Gastroesophageal sphincter (tissue), 4 donors: ENCODE results near the gene LEFTY2. TPM values are rescaled to one million over a fixed set of nuclear protein-coding genes. Genes with fewer than 3 reads are reported as not detected.
"Not testable (repeated sequence)": the region's sequence is repeated elsewhere in the genome, so short reads cannot be mapped to it uniquely, and the experiment has no call there.

ENCODE experiments used
- ATAC-seq: fragments of 150-250 bp; one replicate; pipeline ENCODE4 v1.9.1; 2016; ENCODE audit warnings: mild to moderate bottlenecking, moderate library complexity
- H3K27ac ChIP-seq, 4 donors: fragments of 200-600 bp; sonication (generic) in 3 of 4; 1 replicate in 3 of 4; 2 replicates in 1 of 4; pipeline ENCODE4 v1.5.1; 2016 to 2019
- H3K27me3 ChIP-seq: fragments of 200-600 bp; sonication (generic); one replicate; pipeline ENCODE4 v1.5.1; 2019
- H3K36me3 ChIP-seq, 2 donors: fragments of 200-600 bp; sonication (generic); one replicate each; pipeline ENCODE4 v1.5.1; 2019; ENCODE audit warnings: control low read depth in 1 of 2
- H3K4me1 ChIP-seq, 3 donors: fragments of 200-600 bp; sonication (generic); 1 replicate in 2 of 3; 2 replicates in 1 of 3; pipeline ENCODE4 v1.5.1; 2016 to 2019; ENCODE audit warnings: control low read depth in 2 of 3
- H3K4me3 ChIP-seq, 2 donors: fragments of 200-600 bp; sonication (generic); one replicate each; pipeline ENCODE4 v1.5.1; 2019; ENCODE audit warnings: mild to moderate bottlenecking in 1 of 2, moderate library complexity in 1 of 2
- H3K9me3 ChIP-seq, 3 donors: fragments of 200-600 bp; sonication (generic); one replicate each; pipeline ENCODE4 v1.5.1; 2017 to 2019; ENCODE audit warnings: control low read depth in 2 of 3
- CTCF ChIP-seq, 4 experiments: fragments of 200-600 bp in 2 of 4; fragments of 450-650 bp in 2 of 4; sonication (generic) in 1 of 4; IDR thresholded peaks; one replicate each; pipeline ENCODE4 v1.5.1; 2017 to 2019; ENCODE audit warnings: antibody characterized with exemption in 4 of 4, mild to moderate bottlenecking in 2 of 4, moderate library complexity in 2 of 4
- EP300 ChIP-seq: sonication (generic); formaldehyde crosslinking; IDR thresholded peaks from one replicate; pipeline ENCODE4 v1.6.1; 2017; ENCODE audit warnings: antibody characterized with exemption, mild to moderate bottlenecking
- POLR2A ChIP-seq, 2 donors: fragments of 450-650 bp; IDR thresholded peaks; one replicate each; pipeline ENCODE4 v1.6.1; 2017; ENCODE audit warnings: antibody characterized with exemption in 2 of 2, mild to moderate bottlenecking in 2 of 2, moderate library complexity in 1 of 2
- POLR2AphosphoS5 ChIP-seq: sonication (generic); formaldehyde crosslinking; IDR thresholded peaks from one replicate; pipeline ENCODE4 v1.6.1; 2017; ENCODE audit warnings: antibody characterized with exemption
- WGBS, 2 donors: methylation state at CpG; one replicate each; pipeline ENCODE4 v1.1.5; 2018; ENCODE audit warnings: low coverage in 1 of 2; 5-methylcytosine and 5-hydroxymethylcytosine counted together
- total RNA-seq, 4 donors: library from RNA; depleted of rRNA; stranded (reverse); fragments of >200 nt; gene quantifications; one replicate each; pipeline ENCODE4 v1.1.0, GENCODE V29; 2016

LEFTY2 gene
- total RNA-seq, 4 donors from 2014 or later, result 1.1 TPM; not detected in 3

GRCh38 chr1:225979421-225979820 lies 38.4 kb upstream of the LEFTY2 start:
- no peak overlapping the region for H3K27ac ChIP-seq
- 100% methylated on average over 1 of the region's 1 CpG; no CpG with 5 or more reads in 1 of the 2 donors for WGBS, 2 donors
- H3K4me3 ChIP-seq, result no peak overlapping the region
- ATAC-seq, result no peak
- peaks cover 0 to 3% (median 0%) of the 10 kb centered on the region in 3 donors for H3K4me1 ChIP-seq
- no peaks in the 10 kb centered on the region for H3K27me3 ChIP-seq
- peaks cover 0 to 5% (median 0%) of the 10 kb centered on the region in 3 donors for H3K9me3 ChIP-seq
- TF ChIP-seq EP300 (no peak), CTCF (IDR thresholded peaks at IDR 0.05) (no peak), POLR2A (IDR thresholded peaks at IDR 0.05) (no peak), POLR2AphosphoS5 (no peak)
- H3K36me3 ChIP-seq, result peaks cover 0 to 74% of the 10 kb centered on the region in 2 donors

- no peak for ATAC-seq
- peaks cover 0 to 62% of the 10 kb centered on the region in 2 donors for H3K36me3 ChIP-seq
- peaks cover 0 to 3% (median 0%) of the 10 kb centered on the region in 3 donors for H3K4me1 ChIP-seq
These were observed 37.1 kb upstream of the LEFTY2 start for GRCh38 chr1:225977937-225978748.

GRCh38 chr1:225975146-225975545 lies 34.1 kb upstream of the LEFTY2 start:
- not testable (repeated sequence) for H3K27ac ChIP-seq

More at GRCh38 chr1:225977937-225978748, 37.1 kb upstream of the LEFTY2 start:
- TF ChIP-seq POLR2AphosphoS5 (no peak), POLR2A (IDR thresholded peaks at IDR 0.05) (no peak), CTCF (IDR thresholded peaks at IDR 0.05) (no peak), EP300 (no peak)
- no peak overlapping the region for H3K4me3 ChIP-seq
- H3K27ac ChIP-seq, result no peak overlapping the region
- H3K9me3 ChIP-seq, result peaks cover 0 to 5% (median 0%) of the 10 kb centered on the region in 3 donors
- 80 to 85% methylated on average over 5 to 15 of the region's 15 CpGs for WGBS, 2 donors
- H3K27me3 ChIP-seq, result no peaks in the 10 kb centered on the region

GRCh38 chr1:225974454-225974853 lies 33.4 kb upstream of the LEFTY2 start:
- 79 to 93% methylated on average over 3 of the region's 10 CpGs for WGBS, 2 donors

More at GRCh38 chr1:225975146-225975545, 34.1 kb upstream of the LEFTY2 start:
- H3K4me3 ChIP-seq, ATAC-seq, H3K4me1 ChIP-seq, H3K27me3 ChIP-seq, H3K9me3 ChIP-seq: not testable (repeated sequence)
- WGBS, 2 donors, result 83 to 89% methylated on average over 3 to 5 of the region's 12 CpGs
- H3K36me3 ChIP-seq, result peaks cover 0 to 33% of the 10 kb centered on the region in 2 donors

GRCh38 chr1:225973158-225973557 lies 32.1 kb upstream of the LEFTY2 start:
- no peak for ATAC-seq
- 58 to 69% methylated on average over 3 to 5 of the region's 5 CpGs for WGBS, 2 donors

More at GRCh38 chr1:225974454-225974853, 33.4 kb upstream of the LEFTY2 start:
- H3K9me3 ChIP-seq, result no peaks in the 10 kb centered on the region
- H3K27me3 ChIP-seq, result no peaks in the 10 kb centered on the region
- peaks cover 0 to 26% of the 10 kb centered on the region in 2 donors for H3K36me3 ChIP-seq
- H3K4me3 ChIP-seq, result no peak overlapping the region
- peak; percentile 16 for ATAC-seq
- peaks cover 0 to 3% (median 0%) of the 10 kb centered on the region in 3 donors for H3K4me1 ChIP-seq
- TF ChIP-seq EP300 (no peak), POLR2AphosphoS5 (no peak), POLR2A (IDR thresholded peaks at IDR 0.05) (no peak), CTCF (IDR thresholded peaks at IDR 0.05) (no peak)
- no peak overlapping the region for H3K27ac ChIP-seq

More at GRCh38 chr1:225973158-225973557, 32.1 kb upstream of the LEFTY2 start:
- peaks cover 0 to 15% of the 10 kb centered on the region in 2 donors for H3K36me3 ChIP-seq
- TF ChIP-seq CTCF (IDR thresholded peaks at IDR 0.05), result no peak
- no peak for TF ChIP-seq POLR2AphosphoS5
- no peak for TF ChIP-seq POLR2A (IDR thresholded peaks at IDR 0.05)
- TF ChIP-seq EP300, result no peak
- H3K4me1 ChIP-seq, result peaks cover 0 to 3% (median 0%) of the 10 kb centered on the region in 3 donors
- no peak overlapping the region for H3K4me3 ChIP-seq
- H3K27ac ChIP-seq, result no peak overlapping the region
- H3K9me3 ChIP-seq, result no peaks in the 10 kb centered on the region
- H3K27me3 ChIP-seq, result no peaks in the 10 kb centered on the region
